GM18951 (cell line): ENCODE data around the gene DENND1A.
"Not testable (repeated sequence)": the region's sequence is repeated elsewhere in the genome, so short reads cannot be mapped to it uniquely, and the experiment has no call there.

Experiments
- POLR2A ChIP-seq: IDR thresholded peaks from 4 replicates; pipeline ENCODE4 v1.6.1; 2011; ENCODE audit warnings: mild to moderate bottlenecking; ENCODE audit not compliant: insufficient read length, insufficient read depth; ENCODE audit errors: extremely low read depth
- in situ Hi-C: fragments of 300-500 bp; cut with MboI; formaldehyde crosslinking; loops from one replicate; pipeline ENCODE4 v1.12.0; 2022; ENCODE audit warnings: low sequenced_read_pairs, mixed read lengths, inconsistent platforms; ENCODE audit not compliant: unreplicated experiment

Gene DENND1A

DNA sequence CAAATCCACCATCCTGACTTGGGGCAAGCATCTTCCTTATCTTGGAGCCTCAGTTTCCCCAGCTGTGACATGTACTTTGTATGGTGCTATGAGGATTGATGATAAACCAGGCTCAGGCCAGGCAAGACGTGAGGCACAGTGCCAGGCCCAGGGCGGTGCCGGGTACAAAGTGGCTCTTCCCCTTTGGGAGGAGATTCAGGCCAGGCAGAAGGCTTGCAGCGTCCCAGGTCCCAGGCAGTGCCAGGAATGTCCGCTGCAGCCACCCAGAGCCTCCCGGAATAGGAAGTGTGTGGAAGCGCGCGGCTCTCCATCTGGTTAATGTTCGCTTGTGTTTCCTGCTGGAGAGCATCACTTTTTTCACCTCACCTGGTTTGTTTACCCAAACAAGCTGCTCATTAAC, 12.6 kb upstream of the DENND1A start:
- no peak for TF ChIP-seq POLR2A
- in situ Hi-C loops, result no loop called here

DNA sequence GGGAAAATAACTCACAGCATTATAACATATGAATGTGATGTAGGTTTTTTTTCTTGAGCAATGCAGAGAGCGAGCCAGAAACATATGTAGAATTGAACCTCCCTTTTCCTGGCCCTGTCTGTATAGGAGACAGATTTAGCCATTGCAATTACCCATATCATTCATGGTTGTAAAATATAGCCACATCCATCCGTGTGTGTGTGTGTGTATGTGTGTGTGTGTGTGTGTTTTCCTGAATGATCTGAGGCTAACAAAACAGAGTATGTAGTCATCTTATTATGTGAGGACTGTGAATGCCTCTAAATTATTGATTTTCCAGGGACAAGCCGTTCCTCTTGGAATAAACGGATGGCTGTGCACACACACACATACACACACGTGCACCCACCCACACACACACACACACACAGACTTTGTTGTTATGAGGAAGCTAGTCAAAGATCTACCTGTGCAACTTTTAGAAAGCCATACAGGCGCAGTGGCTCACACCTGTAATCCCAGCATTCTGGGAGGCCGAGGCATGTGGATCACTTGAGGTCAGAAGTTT, 11.7 kb upstream of the DENND1A start:
- TF ChIP-seq POLR2A, result no peak
- in situ Hi-C loops, result no loop called here

DNA sequence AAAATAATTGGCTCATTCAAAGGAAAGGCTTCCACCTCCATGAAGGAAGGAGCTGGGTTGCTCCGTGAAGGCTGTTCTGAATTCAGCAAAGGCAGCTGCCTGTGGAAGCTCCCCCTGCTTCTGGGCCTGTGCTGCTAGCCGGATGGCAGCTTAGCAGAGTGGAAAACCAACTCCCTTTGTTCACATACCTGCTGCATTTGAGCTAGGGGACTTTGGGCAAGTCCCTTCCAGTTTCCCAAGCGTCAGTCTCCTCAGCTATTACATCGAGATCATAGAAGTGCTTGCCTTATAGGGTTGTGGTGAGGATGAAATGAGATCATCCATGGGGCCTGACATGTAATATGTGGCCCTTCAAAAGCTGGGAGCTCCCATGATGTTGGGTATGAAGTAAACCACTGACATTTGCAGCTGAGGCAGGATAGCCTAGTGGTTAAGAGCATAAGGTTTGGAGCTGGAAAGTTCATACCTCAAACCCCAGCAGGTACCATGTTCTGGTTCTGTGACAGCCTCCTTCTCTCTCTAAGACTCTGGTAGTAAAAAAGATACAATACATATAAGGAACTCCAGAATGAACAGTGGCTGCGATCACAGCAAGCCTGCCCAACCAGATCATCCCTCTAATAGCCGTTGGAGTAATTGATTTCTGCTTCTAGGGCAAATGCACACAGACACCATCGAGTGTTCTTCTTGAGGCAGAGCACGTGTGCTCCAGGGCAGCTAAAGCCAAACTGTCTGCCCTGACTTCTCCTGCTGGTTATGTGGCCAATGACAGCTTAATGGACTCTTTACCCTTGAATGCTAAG, 11.0 kb upstream of the DENND1A start:
- in situ Hi-C loops, result no loop called here
- no peak for TF ChIP-seq POLR2A

DNA sequence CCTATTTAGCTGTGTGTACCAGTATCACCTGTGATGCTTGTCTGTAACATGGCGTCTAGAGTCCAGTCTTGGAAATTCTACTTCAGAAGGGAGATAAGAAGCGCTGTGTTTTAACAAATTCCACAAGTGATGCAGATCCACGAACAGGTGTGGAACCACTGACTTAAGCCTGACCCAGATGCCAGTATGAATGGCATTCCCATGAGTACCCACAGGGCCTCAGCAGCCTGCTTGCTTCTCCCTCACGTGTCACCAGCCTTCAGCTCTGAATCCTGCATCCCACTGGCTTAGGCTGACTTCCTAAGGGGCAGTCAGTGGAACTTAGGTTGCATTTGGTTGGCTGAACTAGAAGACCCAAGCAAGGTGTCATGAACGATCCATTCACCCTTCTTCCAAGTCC, 8.5 kb upstream of the DENND1A start:
- TF ChIP-seq POLR2A, result no peak
- in situ Hi-C loops, result no loop called here

DNA sequence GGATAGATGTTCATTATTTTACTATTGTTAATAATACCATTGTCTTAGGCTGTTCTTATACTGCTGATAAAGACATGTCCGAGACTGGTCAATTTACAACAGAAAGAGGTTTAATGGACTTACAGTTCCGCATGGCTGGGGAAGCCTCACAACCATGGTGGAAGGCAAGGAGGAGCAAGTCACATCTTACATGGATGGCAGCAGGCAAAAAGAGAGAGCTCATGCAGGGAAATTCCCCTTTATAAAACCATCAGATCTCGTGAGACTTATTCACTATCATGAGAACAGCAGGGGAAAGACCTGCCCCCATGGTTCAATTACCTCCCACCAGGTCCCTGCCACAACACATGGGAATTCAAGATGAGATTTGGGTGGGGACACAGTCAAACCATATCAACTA, 6.6 kb upstream of the DENND1A start:
- in situ Hi-C loops, result not testable (repeated sequence)

DNA sequence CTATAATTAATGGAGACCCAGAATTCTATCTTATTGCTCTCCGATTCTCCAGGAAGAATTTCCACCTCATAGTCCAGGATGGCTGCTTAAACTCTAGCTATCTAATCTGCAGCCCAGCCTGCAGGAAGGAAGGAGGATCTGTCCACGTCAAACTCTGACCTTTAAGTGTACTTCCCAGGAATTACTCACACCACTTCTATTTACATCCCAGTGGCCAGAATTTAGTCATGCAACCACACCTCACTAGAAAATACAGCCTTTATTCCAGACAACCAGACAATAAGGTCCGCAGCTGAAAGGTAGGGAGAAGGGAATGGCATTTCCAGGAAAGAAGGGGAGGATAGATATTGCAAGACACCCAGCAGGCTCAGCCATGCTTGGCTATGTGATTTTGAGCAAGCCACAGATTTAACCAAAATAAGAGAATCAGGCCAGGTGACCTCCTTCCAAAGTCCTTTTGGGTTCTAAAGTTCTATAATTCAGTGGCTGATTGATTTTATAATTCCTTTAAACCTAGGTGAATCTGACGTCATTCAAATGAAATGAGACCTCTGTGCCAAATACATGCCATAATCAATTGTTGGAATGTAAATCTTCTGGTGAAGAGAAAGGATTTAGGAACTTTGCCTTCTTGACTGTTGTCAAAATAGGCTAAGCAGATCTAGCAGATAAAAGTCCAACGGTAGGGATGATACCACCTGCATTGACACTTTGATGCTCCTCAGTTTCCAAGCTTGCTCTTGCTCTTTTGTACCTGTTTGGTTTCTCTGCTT, 3.7 kb upstream of the DENND1A start:
- in situ Hi-C loops, result no loop called here
- TF ChIP-seq POLR2A, result no peak

DNA sequence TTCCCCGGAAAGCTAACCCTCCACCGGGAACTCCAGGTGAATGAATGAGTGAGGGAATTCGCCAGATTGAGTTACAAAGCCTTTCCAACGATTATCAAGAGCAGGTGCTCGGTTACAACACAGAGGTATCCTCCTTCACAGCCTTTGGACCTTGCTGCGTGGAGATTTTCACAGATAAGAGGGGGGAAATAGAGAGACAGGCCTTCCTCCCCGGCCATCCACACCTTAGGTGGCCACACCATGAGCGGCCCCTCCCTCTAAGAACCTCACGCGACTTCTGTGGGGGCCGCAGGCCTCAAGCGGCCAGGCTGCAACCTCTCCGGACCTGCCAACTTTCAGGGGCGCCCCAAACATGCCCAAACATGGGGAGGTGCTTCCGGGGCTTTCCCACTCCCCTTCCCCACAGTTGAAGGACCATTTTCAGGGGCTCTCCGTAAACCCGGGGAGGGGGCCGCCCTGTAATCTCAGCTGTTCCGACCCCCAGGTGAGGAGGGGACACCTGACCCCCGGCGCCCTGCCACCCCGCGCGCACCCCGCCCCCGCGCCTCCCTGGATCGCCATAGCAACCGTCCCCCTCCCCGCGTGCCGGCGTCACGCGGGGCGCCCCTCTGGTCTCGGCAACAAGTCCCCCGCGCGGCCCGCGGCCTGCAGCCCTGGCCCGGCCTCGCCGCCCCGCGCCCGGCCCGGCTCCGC, 603 bp downstream of the DENND1A start:
- no peak for TF ChIP-seq POLR2A
- in situ Hi-C loops, result no loop called here

DNA sequence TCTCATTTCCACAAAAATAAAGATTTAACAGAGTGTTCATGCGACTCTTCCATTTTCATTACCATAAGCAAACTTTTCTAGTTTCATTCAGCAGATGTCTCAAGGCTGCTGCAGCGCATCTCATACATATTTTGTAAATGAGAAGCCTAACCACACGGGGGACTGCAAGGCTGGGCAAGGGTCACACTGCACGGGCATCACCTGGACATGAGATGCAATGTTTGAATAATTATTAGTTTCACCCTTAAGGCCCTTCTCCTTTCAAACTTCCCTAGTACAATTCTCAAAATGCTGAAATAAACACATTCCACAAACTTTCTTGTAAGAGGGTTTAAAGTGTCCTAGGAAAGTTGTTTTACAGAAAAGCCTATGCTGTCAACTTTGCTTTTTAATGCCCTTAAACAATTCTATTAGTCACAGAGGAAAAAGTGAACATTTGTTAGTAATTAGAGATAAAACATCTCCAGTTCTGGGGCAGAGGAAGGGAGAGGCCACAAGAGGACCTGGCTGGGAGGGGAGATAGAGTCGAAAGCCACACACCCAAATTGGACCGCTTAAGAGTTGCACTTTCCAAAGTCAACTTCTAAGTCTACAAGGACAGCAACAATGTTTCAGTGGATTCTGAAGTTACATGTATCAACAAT, 1.3 kb downstream of the DENND1A start:
- in situ Hi-C loops, result no loop called here
- no peak for TF ChIP-seq POLR2A

DNA sequence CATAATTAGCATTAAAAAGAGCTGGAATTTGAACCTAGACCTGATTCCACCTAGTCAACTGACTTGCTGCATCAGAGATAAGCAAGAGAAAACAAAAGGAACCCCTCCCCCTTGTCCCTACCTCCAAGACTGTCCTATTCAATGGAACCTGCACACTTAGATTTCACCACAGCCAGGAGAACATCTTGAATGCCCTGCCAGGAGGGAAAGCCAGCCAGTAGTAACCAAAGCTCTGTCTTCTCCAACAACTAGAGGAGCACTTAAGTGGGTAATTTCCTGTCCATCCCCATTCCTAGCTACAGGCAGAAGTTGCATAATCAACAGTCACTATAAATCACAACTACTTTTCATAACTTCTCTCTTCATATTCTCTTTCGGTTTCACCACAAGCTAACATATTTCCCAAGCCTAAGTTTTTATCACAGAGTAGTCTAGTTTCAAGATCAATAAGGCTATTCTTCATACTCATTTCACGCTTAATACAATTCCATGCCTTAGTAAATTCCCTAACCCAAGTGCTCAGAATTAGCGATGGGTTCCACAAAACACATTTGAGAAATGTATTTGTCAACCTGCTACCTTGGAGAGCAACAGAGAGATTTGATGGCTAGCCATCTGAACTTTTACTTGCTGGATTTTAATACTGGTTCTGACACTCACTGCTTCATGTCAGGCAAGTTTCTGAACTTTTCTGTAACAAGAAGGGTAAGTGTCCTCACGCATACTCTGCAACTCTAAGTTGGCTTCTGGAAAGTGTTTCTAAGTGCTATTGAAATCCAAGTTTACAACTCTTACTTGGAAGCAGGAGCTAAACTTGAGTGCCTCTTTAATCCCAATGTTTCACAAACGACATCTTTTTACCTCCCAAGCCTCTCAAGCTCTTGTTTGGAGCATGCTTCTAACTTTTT, 2.0 kb downstream of the DENND1A start:
- TF ChIP-seq POLR2A, result no peak
- in situ Hi-C loops, result no loop called here

DNA sequence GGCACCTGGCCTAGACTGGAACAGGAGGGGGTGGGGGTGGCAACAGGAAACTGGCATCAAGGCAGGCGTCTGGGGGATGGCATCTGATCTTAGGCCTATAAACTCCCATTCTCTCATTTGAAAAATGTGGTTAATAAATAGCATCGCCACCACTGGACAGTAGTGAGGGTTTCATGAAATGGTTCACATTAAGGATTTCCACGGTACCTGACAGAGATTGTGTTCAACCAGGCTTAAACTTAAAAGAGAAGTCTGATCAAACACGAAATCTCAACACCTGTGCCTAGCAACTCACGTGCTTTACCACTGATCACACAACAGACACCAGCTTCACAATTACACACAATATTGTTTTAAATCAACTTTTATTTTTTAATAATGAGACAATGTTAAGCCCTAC, 3.0 kb downstream of the DENND1A start:
- TF ChIP-seq POLR2A, result no peak
- in situ Hi-C loops, result no loop called here

DNA sequence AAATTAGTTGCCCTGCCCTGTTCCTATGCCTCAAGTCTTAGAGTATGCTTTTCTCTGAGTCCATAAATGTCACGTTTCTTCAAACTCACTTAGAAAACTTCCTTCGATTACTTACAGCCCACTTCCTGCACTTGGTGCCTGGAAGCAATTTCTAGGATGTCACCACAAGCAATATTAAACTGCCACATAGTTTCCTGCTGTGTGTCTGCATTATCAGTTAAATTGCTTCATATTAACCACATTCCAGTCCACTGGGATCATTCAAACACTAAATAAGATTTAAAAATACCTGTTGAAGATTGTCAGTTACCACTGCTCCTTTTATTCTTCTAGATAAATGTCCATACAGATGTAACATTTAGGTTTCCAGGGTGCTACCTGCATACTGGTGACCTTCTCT, 4.1 kb downstream of the DENND1A start:
- in situ Hi-C loops, result no loop called here
- TF ChIP-seq POLR2A, result no peak

DNA sequence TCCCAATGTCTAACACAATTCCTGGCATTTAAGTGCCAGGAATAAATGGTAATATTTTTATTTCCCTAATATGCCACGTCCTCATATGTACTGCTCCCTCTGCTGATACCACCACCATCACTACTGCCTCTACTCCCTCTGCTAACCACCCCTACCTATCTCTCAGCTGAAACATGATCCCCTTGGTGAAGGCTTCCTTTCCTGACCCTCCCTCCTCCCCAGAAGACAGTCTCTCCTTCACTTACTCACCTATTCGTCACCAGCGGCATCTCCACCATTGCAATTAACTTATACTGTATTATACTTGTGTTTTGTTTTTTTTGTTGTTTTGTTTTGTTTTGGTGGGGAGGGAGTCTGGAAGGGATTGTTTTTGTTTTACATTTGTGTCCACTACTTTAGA, 4.8 kb downstream of the DENND1A start:
- TF ChIP-seq POLR2A, result no peak
- in situ Hi-C loops, result no loop called here

DNA sequence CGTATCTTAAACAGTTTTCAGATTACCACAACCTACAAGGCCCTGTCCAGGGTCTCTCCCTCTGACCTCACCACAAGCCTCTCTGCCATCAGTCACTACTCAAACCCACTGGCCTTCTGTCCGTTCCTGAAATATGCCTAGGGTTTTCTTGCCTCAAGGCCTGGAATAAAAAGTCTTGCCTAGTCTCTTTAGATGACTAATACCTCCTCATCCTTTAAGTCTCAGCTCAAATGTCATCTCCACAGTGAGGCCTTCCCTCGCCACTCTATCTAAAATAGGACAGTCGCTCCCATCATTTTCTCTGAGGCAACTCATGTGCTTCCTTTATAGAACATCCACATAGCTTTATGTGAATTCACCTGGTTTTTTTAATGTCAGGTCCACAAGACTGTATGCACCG, 5.2 kb downstream of the DENND1A start:
- in situ Hi-C loops, result no loop called here

More for the DNA sequence above, 5.2 kb downstream of the DENND1A start:
- no peak for TF ChIP-seq POLR2A
